IPS-18c (cell line): ENCODE results near the gene PRXL2B.

Source experiments
- H3K4me3 ChIP-seq: 2 replicates; pipeline ENCODE4 v1.7.0; 2013; ENCODE audit warnings: low read depth, mild to moderate bottlenecking, low read length, moderate library complexity; ENCODE audit not compliant: insufficient read depth
- H3K9me3 ChIP-seq: one replicate; pipeline ENCODE4 v1.6.1; 2013; ENCODE audit warnings: mild to moderate bottlenecking, low read length, moderate library complexity; ENCODE audit not compliant: control insufficient read depth, insufficient read depth

The PRXL2B gene

GRCh38 chr1:2591233-2591580 lies 4.6 kb downstream of the PRXL2B start:
- Histone ChIP-seq H3K4me3 (no peak overlapping the region), H3K9me3 (no peaks in the 10 kb centered on the region)

GRCh38 chr1:2591581-2592261 lies 5.1 kb downstream of the PRXL2B start:
- Histone ChIP-seq H3K9me3 (no peaks in the 10 kb centered on the region), H3K4me3 (no peak overlapping the region)

- H3K4me3 ChIP-seq: no peak overlapping the region
- no peaks in the 10 kb centered on the region for H3K9me3 ChIP-seq
Measured at GRCh38 chr1:2592672-2593071, 6.1 kb downstream of the PRXL2B start.

- Histone ChIP-seq H3K9me3 (no peaks in the 10 kb centered on the region), H3K4me3 (no peak overlapping the region)
Measured at GRCh38 chr1:2593251-2593878, 6.8 kb downstream of the PRXL2B start.

- Histone ChIP-seq H3K9me3 (no peaks in the 10 kb centered on the region), H3K4me3 (no peak overlapping the region)
Measured at GRCh38 chr1:2594001-2594640, 7.5 kb downstream of the PRXL2B start.

GRCh38 chr1:2594641-2595131 lies 8.1 kb downstream of the PRXL2B start:
- Histone ChIP-seq H3K4me3 (no peak overlapping the region), H3K9me3 (no peaks in the 10 kb centered on the region)

GRCh38 chr1:2595261-2595811 lies 8.8 kb downstream of the PRXL2B start:
- no peaks in the 10 kb centered on the region for H3K9me3 ChIP-seq
- H3K4me3 ChIP-seq: no peak overlapping the region

- Histone ChIP-seq H3K4me3 (no peak overlapping the region), H3K9me3 (no peaks in the 10 kb centered on the region)
Measured at GRCh38 chr1:2595812-2596529, 9.4 kb downstream of the PRXL2B start.

GRCh38 chr1:2596530-2597333 lies 10.2 kb downstream of the PRXL2B start:
- H3K4me3 ChIP-seq: no peak overlapping the region
- H3K9me3 ChIP-seq: no peaks in the 10 kb centered on the region

GRCh38 chr1:2597441-2598328 lies 11.1 kb downstream of the PRXL2B start:
- Histone ChIP-seq H3K9me3 (no peaks in the 10 kb centered on the region), H3K4me3 (no peak overlapping the region)

- no peak overlapping the region for H3K4me3 ChIP-seq
- no peaks in the 10 kb centered on the region for H3K9me3 ChIP-seq
Measured at GRCh38 chr1:2598329-2598931, 11.9 kb downstream of the PRXL2B start.

GRCh38 chr1:2601721-2602303 lies 15.2 kb downstream of the PRXL2B start:
- Histone ChIP-seq H3K9me3 (no peaks in the 10 kb centered on the region), H3K4me3 (no peak overlapping the region)

- Histone ChIP-seq H3K9me3 (no peaks in the 10 kb centered on the region), H3K4me3 (no peak overlapping the region)
Measured at GRCh38 chr1:2602311-2602835, 15.8 kb downstream of the PRXL2B start.

GRCh38 chr1:2602866-2603520 lies 16.4 kb downstream of the PRXL2B start:
- Histone ChIP-seq H3K4me3 (no peak overlapping the region), H3K9me3 (no peaks in the 10 kb centered on the region)
